PFSK-1 (cell line): ENCODE results near the gene SDS.

Experiments used
- FOXP2 ChIP-seq: optimal IDR thresholded peaks from 2 replicates; pipeline ENCODE3; 2011; ENCODE audit warnings: borderline replicate concordance, control low read depth, inconsistent platforms; ENCODE audit not compliant: insufficient read depth; ENCODE audit errors: extremely low read length, extremely low read depth
- POLR2AphosphoS5 ChIP-seq: IDR thresholded peaks from 2 replicates; pipeline ENCODE4 v1.6.1; 2012; ENCODE audit warnings: low read depth, mild to moderate bottlenecking, control low read depth, low read length, moderate library complexity
- SIN3A ChIP-seq: IDR thresholded peaks from 2 replicates; pipeline ENCODE4 v1.6.1; 2012; ENCODE audit warnings: mild to moderate bottlenecking, low read length, moderate library complexity, borderline replicate concordance; ENCODE audit not compliant: insufficient read depth
- TAF1 ChIP-seq: IDR thresholded peaks from 2 replicates; pipeline ENCODE4 v1.6.1; 2012; ENCODE audit warnings: low read length, control low read depth, borderline replicate concordance; ENCODE audit not compliant: insufficient read depth
- TF ChIP-seq, protein P1 (sequence below), 2 experiments: IDR thresholded peaks; 2 replicates each; pipeline versions ENCODE4 v1.6.1 to v1.8.0; 2011 to 2012; ENCODE audit warnings: low read depth in 2 of 2, low read length in 2 of 2, control low read depth in 1 of 2, inconsistent platforms in 1 of 2, mild to moderate bottlenecking in 1 of 2, moderate library complexity in 1 of 2; ENCODE audit not compliant: insufficient read depth in 1 of 2

The SDS gene

DNA sequence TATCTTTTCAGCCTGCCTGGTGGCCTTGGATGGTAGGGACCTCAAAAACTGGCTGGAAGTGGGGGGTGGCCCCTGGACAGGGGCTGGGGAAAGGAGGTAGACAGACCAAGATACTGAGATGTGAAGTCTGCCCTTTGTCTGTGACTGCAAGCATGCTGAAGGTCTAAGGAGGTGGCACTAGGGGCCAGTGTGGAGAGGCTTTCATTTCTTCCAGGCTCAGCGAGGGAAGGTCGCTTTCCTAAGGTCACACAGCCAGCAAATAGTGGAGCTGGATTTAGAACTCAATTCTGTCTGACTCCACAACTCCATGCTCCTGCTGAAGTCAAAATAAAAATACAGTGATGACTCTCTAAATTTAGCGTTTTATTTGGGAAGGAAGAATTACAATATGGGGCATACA lies 56.6 kb downstream of the SDS start:
- TF ChIP-seq TAF1 (no peak), FOXP2 (no peak), POLR2AphosphoS5 (no peak), SIN3A (no peak)
- TF ChIP-seq, protein P1, sequence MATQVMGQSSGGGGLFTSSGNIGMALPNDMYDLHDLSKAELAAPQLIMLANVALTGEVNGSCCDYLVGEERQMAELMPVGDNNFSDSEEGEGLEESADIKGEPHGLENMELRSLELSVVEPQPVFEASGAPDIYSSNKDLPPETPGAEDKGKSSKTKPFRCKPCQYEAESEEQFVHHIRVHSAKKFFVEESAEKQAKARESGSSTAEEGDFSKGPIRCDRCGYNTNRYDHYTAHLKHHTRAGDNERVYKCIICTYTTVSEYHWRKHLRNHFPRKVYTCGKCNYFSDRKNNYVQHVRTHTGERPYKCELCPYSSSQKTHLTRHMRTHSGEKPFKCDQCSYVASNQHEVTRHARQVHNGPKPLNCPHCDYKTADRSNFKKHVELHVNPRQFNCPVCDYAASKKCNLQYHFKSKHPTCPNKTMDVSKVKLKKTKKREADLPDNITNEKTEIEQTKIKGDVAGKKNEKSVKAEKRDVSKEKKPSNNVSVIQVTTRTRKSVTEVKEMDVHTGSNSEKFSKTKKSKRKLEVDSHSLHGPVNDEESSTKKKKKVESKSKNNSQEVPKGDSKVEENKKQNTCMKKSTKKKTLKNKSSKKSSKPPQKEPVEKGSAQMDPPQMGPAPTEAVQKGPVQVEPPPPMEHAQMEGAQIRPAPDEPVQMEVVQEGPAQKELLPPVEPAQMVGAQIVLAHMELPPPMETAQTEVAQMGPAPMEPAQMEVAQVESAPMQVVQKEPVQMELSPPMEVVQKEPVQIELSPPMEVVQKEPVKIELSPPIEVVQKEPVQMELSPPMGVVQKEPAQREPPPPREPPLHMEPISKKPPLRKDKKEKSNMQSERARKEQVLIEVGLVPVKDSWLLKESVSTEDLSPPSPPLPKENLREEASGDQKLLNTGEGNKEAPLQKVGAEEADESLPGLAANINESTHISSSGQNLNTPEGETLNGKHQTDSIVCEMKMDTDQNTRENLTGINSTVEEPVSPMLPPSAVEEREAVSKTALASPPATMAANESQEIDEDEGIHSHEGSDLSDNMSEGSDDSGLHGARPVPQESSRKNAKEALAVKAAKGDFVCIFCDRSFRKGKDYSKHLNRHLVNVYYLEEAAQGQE (IDR thresholded peaks at IDR 0.05; ENCODE audit: insufficient read depth in 1 of 2, low read depth in 2 of 2, low read length in 2 of 2), result no peak

DNA sequence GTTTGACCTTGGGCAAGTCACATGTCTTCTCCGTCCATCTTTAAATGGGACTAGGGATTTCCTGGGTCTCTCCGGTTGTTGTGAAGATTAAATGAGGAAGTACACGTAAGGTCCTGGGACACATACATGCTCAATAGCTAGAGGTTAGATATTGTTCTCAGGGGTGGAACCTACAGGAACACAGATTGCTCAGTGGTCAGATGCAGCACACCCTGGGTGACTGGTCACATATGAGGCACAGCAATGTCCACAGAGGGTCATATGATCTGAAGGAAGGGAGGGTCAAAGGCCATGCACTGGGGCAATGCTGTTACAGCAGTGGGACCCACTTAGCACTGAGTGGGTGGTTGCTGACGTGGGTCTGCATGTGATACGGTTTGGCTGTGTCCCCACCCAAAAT lies 57.3 kb downstream of the SDS start:
- TF ChIP-seq SIN3A (no peak), FOXP2 (no peak), POLR2AphosphoS5 (no peak), TAF1 (no peak)
- TF ChIP-seq, protein P1 (IDR thresholded peaks at IDR 0.05; ENCODE audit: insufficient read depth in 1 of 2, low read depth in 2 of 2, low read length in 2 of 2), result no peak

DNA sequence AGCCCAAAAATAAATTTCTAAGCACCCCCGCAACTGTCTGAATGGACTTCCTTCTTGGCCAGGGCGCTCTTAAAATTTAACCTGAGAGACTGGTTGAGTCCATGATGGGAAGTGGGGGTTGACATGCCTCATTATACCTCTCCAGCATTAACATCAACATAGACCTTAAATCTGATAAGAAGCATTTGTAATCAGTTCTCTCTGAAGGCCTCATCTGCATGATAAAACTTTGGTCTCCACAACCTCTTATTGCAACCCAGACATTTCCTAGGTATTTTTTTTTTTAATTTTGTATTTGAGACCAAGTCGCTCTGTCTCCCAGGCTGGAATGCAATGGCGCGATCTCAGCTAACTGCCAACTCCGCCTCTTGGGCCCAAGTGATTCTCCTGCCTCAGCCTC lies 58.4 kb downstream of the SDS start:
- no peak for TF ChIP-seq POLR2AphosphoS5
- TF ChIP-seq TAF1, result no peak
- TF ChIP-seq FOXP2, result no peak
- no peak for TF ChIP-seq SIN3A
- TF ChIP-seq, protein P1 (IDR thresholded peaks at IDR 0.05; ENCODE audit: insufficient read depth in 1 of 2, low read depth in 2 of 2, low read length in 2 of 2), result no peak
